Measurements from ENCODE around the gene NUTF2. TPM values are rescaled to one million over a fixed set of nuclear protein-coding genes. Genes with fewer than 3 reads are reported as not detected.

Gene NUTF2
- total and polyA plus RNA-seq, 2 of the 8 experiments (the other 6 are each of a cell fraction or from before 2014, with no cell fraction given), result 219 to 377 TPM

- H3K23ac ChIP-seq (ENCODE audit: insufficient read length), result no peak overlapping the region
- WGBS, 2 experiments (ENCODE audit: extremely low coverage in 1 of 2, insufficient coverage in 1 of 2, insufficient read length in 1 of 2, insufficient replicate concordance in 2 of 2, low coverage in 1 of 2, low lambda C conversion rate in 2 of 2, missing lambda C conversion rate in 1 of 2), result 81% methylated on average over 6 of the region's 6 CpGs; no CpG with 5 or more reads in 1 of the 2 experiments
- H3K18ac ChIP-seq (ENCODE audit: extremely low read depth, low read length), result no peak overlapping the region
- no peak overlapping the region for H4K91ac ChIP-seq (replicated peaks; ENCODE audit: insufficient read length, low read length)
- no peaks in the 10 kb centered on the region; a peak in 1 of 8 replicates for H3K36me3 ChIP-seq (ENCODE audit: control insufficient read depth in 2 of 4, insufficient read depth in 4 of 4, low read length in 3 of 4)
- FAIRE-seq (no peak), DNase-seq (ENCODE audit: low read depth in 1 of 2, low spot score in 2 of 2) (no peak)
- peaks cover 10% of the 10 kb centered on the region for H3K79me1 ChIP-seq (ENCODE audit: low read depth, low read length)
- no peaks in the 10 kb centered on the region for H3K23me2 ChIP-seq (ENCODE audit: low read depth, low read length)
- no peaks in the 10 kb centered on the region for H3K9me3 ChIP-seq (ENCODE audit: insufficient read depth in 2 of 2, low read depth in 1 of 2, low read length in 1 of 2)
- peaks cover 0 to 9% (median 4%) of the 10 kb centered on the region in 4 experiments; a peak in 6 of 7 replicates for H3K4me1 ChIP-seq (replicated peaks in 1 of 4; ENCODE audit: control insufficient read depth in 3 of 4, insufficient read depth in 4 of 4, low read length in 3 of 4)
- H3K27me3 ChIP-seq (replicated peaks in 1 of 4; ENCODE audit: control insufficient read depth in 3 of 4, extremely low read depth in 1 of 4, insufficient read depth in 3 of 4, low read length in 3 of 4), result no peaks in the 10 kb centered on the region
- no peak overlapping the region for H2BK15ac ChIP-seq (ENCODE audit: low read length)
- POLR2A ChIA-PET (ENCODE audit: partially characterized antibody), result interaction anchor here (1.0 to 1.3 kb wide), 2 partner anchors 11 to 14 kb away, joined by 4 read pairs; partner anchors contain the start of gene CTRL
- H4K5ac ChIP-seq (ENCODE audit: insufficient read length, low read depth, low read length), result no peak overlapping the region
- H2AK5ac ChIP-seq (ENCODE audit: low read depth, low read length), result no peak overlapping the region
- no peak overlapping the region for H2BK120ac ChIP-seq (replicated peaks; ENCODE audit: low read depth, low read length)
- H3K4me2 ChIP-seq (ENCODE audit: insufficient read depth in 1 of 2, low read depth in 2 of 2, low read length in 2 of 2), result no peak overlapping the region
- CTCF ChIA-PET (ENCODE audit: partially characterized antibody), result interaction anchor here (0.6 to 8.9 kb wide), 9 partner anchors 9 to 119 kb away, joined by 3 to 58 read pairs (median 6); partner anchors contain the start of genes CTRL and NRN1L
- no peak for TF ChIP-seq RNF2 (IDR thresholded peaks at IDR 0.05; ENCODE audit: borderline replicate concordance, low read depth, low read length, missing control alignments, poor library complexity, severe bottlenecking)
- peak in 2 of 3 experiments; percentile 16 to 23; a peak in 1 of 4 replicates for TF ChIP-seq CTCF (IDR thresholded peaks at IDR 0.05; ENCODE audit: control extremely low read depth in 1 of 3, insufficient read depth in 1 of 3, low read depth in 1 of 3, low read length in 3 of 3)
- peak in 1 of 2 experiments; percentile 36; a peak in 3 of 4 replicates for TF ChIP-seq RAD21 (IDR thresholded peaks at IDR 0.05 in 1 of 2, conservative IDR thresholded peaks at IDR 0.05 in 1 of 2; ENCODE audit: low read depth in 2 of 2, low read length in 2 of 2)
- H3K14ac ChIP-seq (ENCODE audit: insufficient read length), result no peak overlapping the region
- no peak overlapping the region for H2BK20ac ChIP-seq (ENCODE audit: low read length)
- no peak overlapping the region for H3K9ac ChIP-seq (replicated peaks in 1 of 4; ENCODE audit: extremely low read depth in 1 of 4, low read depth in 3 of 4, low read length in 3 of 4)
- no peak overlapping the region for H3K56ac ChIP-seq (replicated peaks; ENCODE audit: insufficient read length, low read depth, low read length)
- H2BK12ac ChIP-seq (ENCODE audit: low read depth, low read length), result no peak overlapping the region
- H2BK5ac ChIP-seq (ENCODE audit: low read depth, low read length), result no peak overlapping the region
- H4K8ac ChIP-seq (ENCODE audit: extremely low read depth, insufficient read depth, low read length), result peak overlapping the region; percentile 3; the same call in 1 of the 2 replicates
- H3K27ac ChIP-seq (ENCODE audit: low read depth, low read length), result no peak overlapping the region
- H4K20me1 ChIP-seq (replicated peaks in 1 of 2; ENCODE audit: control insufficient read depth in 1 of 2, insufficient read depth in 2 of 2, low read length in 2 of 2), result peaks cover 12 to 14% of the 10 kb centered on the region in 2 experiments
- no peak overlapping the region for H3K4ac ChIP-seq (replicated peaks; ENCODE audit: insufficient read length, low read depth, low read length)
- no peak overlapping the region for H3K4me3 ChIP-seq (ENCODE audit: extremely low read depth in 1 of 4, insufficient read depth in 2 of 4, low read depth in 3 of 4, low read length in 4 of 4)
- H3K79me2 ChIP-seq (ENCODE audit: control insufficient read depth in 1 of 2, insufficient read depth in 2 of 2, low read length in 2 of 2), result no peaks in the 10 kb centered on the region; a peak in 1 of 4 replicates
- no peak overlapping the region for H2AFZ ChIP-seq (ENCODE audit: low read length)
These were observed 73.0 kb downstream of the NUTF2 start for GRCh38 chr16:67919622-67920221.
